HG03521 (cell line): ENCODE data around the gene HSD3B2.

Experiments used
- ATAC-seq: cut with Tn5 transposase; IDR thresholded peaks from one replicate; pipeline ENCODE4 v1.9.1; 2021; ENCODE audit warnings: mild to moderate bottlenecking, moderate library complexity; ENCODE audit not compliant: unreplicated experiment

HSD3B2 gene

GRCh38 chr1:119452091-119452490, 37.1 kb downstream of the HSD3B2 start:
- ATAC-seq, result no peak

GRCh38 chr1:119453021-119453420, 38.1 kb downstream of the HSD3B2 start:
- no peak for ATAC-seq

- ATAC-seq, result no peak
Measured at GRCh38 chr1:119462964-119463363, 48.0 kb downstream of the HSD3B2 start.

DNA sequence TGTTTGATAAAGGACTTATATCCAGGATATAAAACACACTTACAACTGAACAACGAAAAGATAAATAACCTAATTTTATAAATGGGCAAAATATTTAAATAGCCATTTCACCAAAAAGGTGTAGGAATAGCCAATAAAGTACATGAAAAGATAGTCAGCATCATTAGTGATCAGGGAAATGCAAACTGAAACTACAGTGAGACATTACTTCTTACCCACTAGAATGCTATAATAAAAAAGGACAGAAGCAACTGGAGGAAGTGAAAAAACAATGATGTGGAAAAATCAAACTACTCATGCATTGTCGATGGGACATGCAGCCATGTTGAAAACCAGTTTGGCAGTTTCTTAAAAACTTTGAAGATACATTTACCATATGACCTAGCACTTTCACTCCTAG, 48.6 kb downstream of the HSD3B2 start:
- no peak for ATAC-seq

GRCh38 chr1:119466445-119466844, 51.5 kb downstream of the HSD3B2 start:
- ATAC-seq, result no peak

- ATAC-seq, result no peak
Measured at GRCh38 chr1:119467219-119467618, 52.3 kb downstream of the HSD3B2 start.

DNA sequence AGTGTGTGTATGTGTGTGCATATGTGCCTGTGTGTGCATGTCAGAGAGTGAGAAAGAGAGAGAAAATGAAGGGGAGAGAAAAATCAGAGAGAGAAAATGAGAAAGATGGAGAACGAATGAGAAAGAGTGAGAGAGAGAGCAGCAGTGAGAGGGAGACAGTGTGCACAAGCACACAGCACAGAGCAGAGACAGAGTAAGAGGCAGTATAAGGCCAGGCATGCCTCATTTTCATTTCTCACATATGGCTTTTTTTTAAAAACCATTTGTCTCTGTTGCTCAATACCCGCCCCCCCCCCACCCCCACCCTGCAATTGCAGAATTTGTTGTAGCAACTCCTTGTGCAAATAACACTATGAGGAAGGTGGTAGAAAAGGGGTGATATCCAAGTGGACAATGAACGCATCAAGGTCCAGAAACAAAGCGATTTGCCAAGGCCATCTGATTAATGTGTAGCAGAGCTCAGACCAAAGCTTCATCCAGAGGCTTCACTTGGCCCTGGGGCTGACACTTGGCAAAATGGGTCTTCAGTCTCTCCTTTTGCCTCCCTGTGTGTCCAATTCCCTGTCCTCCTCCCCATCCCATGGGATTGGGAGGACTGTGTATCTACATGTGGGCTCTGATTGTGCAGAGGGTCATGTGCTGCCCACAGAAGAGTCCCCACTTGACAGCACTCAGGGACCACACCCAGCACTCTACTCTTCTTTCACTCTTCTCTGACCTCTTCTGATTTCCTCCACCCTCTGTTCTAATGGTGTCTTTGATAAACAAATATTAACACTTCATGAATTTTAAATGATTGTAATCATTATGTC, 53.1 kb downstream of the HSD3B2 start:
- ATAC-seq, result no peak

DNA sequence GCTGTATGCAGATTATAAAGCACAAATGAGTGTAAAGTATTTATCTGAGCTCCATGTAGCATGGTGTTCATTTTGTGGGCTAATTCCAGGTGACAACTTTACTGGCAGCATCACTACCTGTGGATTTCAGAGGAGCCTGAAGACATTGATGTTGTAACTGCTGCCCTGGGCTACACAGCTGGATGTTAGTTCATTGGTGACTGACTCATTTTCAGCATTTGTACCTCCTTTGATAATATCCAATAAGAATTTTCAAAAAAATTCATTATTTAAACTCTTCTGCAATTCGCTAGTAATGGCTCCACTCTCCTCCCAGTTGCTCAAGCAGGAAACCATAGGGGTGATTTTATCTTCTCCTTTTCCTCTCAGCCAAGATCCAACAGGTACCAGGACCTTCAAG, 54.8 kb downstream of the HSD3B2 start:
- no peak for ATAC-seq

GRCh38 chr1:119470377-119470776, 55.4 kb downstream of the HSD3B2 start:
- ATAC-seq, result no peak

DNA sequence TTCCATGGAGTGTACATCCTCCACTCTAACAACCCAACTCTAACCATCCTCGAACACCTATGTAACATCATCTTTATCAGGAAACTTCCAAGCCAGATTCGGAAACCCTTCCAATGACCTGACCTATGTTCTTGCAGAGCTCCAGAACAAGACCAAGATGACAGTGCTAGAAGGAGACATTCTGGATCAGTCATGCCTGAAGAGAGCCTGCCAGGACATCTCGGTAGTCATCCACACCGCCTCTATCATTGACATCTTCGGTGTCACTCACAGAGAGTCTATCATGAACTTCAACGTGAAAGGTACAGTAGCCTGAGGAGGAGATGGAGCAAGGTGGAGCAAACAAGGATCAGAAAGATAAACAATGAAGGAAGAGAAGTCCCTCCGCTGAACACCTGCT, 56.0 kb downstream of the HSD3B2 start:
- ATAC-seq, result no peak

DNA sequence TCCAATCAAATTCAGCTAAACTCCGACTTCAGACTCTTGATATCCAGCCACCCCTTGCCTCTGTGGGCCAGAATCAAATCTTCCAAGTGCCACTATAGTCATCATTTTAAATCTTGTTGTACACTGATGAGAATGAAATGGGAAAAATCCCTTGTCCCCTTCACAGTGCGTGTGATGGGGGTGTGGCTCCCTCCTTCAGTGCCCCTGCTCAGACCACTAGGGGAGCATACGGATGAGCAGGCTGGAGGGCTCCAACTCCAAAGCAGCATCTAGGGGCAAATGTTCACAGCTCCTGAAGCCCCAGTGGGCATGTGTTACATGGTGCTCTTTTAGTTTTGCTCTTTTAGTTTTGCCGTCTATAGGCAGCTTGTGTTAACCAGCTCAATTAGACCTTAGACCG, 56.6 kb downstream of the HSD3B2 start:
- no peak for ATAC-seq

DNA sequence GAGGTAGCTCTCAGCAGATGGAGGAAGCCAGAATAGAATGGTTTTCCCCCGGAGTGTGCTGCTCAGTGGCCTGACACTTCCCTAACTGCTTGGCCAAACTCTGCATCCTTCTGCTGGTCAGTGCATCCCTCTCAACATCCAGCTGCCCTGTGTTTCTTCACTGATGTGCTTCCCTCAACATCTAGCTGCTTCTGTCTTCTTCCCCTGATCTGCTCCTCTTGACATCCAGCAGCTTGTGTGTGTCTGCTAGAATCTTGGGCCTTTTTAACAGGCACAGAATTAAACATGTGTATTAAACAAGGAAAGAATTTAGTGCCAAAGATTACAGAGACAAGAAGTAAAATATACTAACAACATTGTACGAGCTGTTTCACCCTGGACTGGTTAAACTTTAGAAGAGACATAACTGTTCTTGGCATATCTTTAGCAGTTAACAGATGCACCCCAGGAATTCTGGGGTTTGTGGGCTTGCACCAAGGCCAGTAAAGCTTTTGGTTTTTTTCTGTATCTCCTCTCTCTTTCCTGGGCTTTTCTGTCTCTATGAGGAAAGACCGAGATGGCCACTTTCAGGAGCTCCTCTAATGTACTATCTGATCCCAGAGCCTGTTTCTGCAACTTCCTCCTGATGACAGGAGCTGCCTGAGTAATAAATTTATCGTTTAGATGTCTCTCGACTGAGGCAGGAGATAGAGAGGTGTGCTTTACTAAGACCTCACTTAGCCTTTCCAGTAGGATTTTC, 57.3 kb downstream of the HSD3B2 start:
- ATAC-seq, result no peak
